ENCODE data around the gene ABHD13.
"Not testable (repeated sequence)": the region's sequence is repeated elsewhere in the genome, so short reads cannot be mapped to it uniquely, and the experiment has no call there.

Gene ABHD13

DNA sequence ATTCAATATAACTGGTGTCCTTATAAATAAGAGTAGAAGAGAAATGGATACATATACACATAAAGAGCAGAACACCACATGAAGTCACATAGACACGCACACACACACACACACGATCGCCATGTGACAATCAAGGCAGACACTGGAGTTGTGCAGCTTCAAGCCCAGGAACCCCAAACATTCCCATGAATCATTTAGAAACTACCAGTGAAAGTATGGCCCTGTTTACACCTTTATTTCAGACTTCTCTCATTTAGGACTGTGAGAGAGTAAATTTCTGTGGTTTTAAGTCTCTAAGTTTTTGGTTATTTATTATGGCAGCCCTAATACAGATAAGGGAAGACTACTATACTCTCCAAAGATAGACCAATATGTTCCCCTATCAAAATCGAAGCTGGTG lies 31.0 kb downstream of the ABHD13 start:
- Histone ChIP-seq H3K4me3 (ENCODE audit: control insufficient read depth in 1 of 7, extremely low read depth in 1 of 7, insufficient read depth in 4 of 7, low read depth in 2 of 7, low read length in 6 of 7) (no peak overlapping the region), H3K9me3 (ENCODE audit: control extremely low read depth in 1 of 5, control insufficient read depth in 4 of 5, insufficient read depth in 2 of 5, low read depth in 1 of 5, low read length in 4 of 5) (peaks cover 4 to 30% (median 5%) of the 10 kb centered on the region in 5 experiments), H3K36me3 (ENCODE audit: control insufficient read depth in 4 of 4, insufficient read depth in 4 of 4, low read length in 3 of 4) (peaks cover 0 to 2% (median under 1%) of the 10 kb centered on the region in 4 experiments), H3K27ac (ENCODE audit: insufficient read depth in 1 of 2, low read depth in 1 of 2, low read length in 2 of 2, poor library complexity in 1 of 2, severe bottlenecking in 2 of 2) (no peak overlapping the region), H3K4me1 (ENCODE audit: control extremely low read depth in 1 of 4, control insufficient read depth in 4 of 4, insufficient read depth in 4 of 4, low read length in 3 of 4) (no peaks in the 10 kb centered on the region), H3K27me3 (replicated peaks in 2 of 5; ENCODE audit: control insufficient read depth in 4 of 5, insufficient read depth in 5 of 5, low read length in 4 of 5) (no peaks in the 10 kb centered on the region)
- POLR2A ChIA-PET, result no interaction called here
- 100% methylated on average over 3 of the region's 4 CpGs for WGBS (ENCODE audit: insufficient coverage)
- no peak for DNase-seq
- CTCF ChIA-PET, result no interaction called here

DNA sequence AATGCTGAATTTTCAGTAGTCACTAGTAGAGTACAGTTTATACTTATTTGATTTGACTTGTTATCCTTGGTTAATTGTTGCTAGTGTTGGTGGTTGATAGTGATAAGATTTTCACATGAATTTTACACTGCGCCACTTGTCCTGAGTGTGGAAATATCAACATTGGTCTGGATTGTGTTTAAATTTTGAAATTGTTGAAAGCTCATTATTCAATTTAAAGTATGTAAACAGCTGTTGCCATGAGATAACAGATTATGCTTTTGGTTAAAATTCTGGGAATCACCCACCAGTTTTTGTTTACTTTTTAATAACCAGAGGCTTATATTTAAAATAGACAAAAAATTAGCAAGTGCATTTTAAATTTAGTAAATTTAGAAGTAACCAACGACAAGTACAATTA lies 39.1 kb downstream of the ABHD13 start:
- no peak overlapping the region for H3K27ac ChIP-seq (ENCODE audit: insufficient read depth in 1 of 2, low read depth in 1 of 2, low read length in 2 of 2, poor library complexity in 1 of 2, severe bottlenecking in 2 of 2)
- POLR2A ChIA-PET, result no interaction called here
- no peaks in the 10 kb centered on the region for H3K4me1 ChIP-seq (ENCODE audit: control extremely low read depth in 1 of 4, control insufficient read depth in 4 of 4, insufficient read depth in 4 of 4, low read length in 3 of 4)
- H3K27me3 ChIP-seq (replicated peaks in 2 of 5; ENCODE audit: control insufficient read depth in 4 of 5, insufficient read depth in 5 of 5, low read length in 4 of 5), result no peaks in the 10 kb centered on the region
- H3K4me3 ChIP-seq (ENCODE audit: control insufficient read depth in 1 of 7, extremely low read depth in 1 of 7, insufficient read depth in 4 of 7, low read depth in 2 of 7, low read length in 6 of 7), result no peak overlapping the region
- WGBS (ENCODE audit: insufficient coverage), result 80% methylated on average over 1 of the region's 2 CpGs
- CTCF ChIA-PET, result no interaction called here
- H3K36me3 ChIP-seq (ENCODE audit: control insufficient read depth in 4 of 4, insufficient read depth in 4 of 4, low read length in 3 of 4), result no peaks in the 10 kb centered on the region
- H3K9me3 ChIP-seq (ENCODE audit: control extremely low read depth in 1 of 5, control insufficient read depth in 4 of 5, insufficient read depth in 2 of 5, low read depth in 1 of 5, low read length in 4 of 5), result no peaks in the 10 kb centered on the region
- peak in 2 of 3 donors; percentile 35 to 53 for DNase-seq

DNA sequence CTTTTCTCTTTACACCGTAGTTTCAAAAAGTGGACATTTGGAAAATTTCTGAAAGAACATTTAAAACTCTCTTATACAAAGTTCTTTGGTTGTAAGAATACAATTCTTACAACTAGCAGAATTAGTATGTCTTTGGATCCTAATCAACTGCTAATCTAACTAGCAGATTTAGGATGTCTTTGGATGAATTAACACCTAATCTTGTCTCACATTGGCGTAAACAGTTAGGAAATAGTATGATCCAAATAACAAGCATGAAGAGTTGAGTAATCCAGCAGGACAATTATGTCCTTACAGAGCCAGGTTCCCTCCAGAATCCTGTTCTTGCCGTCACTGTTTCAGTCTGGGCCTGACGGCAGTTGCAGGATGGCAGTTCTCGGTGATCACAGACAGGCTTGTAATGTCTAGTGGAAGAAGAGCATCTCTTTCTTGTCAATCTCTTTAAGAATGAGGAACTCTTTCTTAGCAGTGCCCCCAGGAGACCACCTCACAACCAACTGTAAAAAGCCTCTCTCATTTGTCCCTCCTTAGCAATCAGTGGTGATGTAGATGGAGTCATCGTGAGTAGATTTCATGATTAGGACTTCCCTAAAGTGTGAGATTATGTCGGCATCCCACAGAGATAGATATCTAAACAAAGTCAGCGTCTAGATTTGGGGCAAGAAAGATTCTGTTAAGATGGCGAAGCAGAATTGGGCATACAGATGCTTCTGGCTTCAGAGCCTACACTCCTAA lies 45.6 kb downstream of the ABHD13 start:
- POLR2A ChIA-PET, result no interaction called here
- WGBS (ENCODE audit: insufficient coverage), result 81% methylated on average over 7 of the region's 9 CpGs
- peak in 2 of 3 donors; percentile 38 to 52 for DNase-seq
- no peaks in the 10 kb centered on the region for H3K27me3 ChIP-seq (replicated peaks in 2 of 5; ENCODE audit: control insufficient read depth in 4 of 5, insufficient read depth in 5 of 5, low read length in 4 of 5)
- H3K9me3 ChIP-seq (ENCODE audit: control extremely low read depth in 1 of 5, control insufficient read depth in 4 of 5, insufficient read depth in 2 of 5, low read depth in 1 of 5, low read length in 4 of 5), result peaks cover 0 to 1% (median 0%) of the 10 kb centered on the region in 5 experiments
- H3K4me3 ChIP-seq (ENCODE audit: control insufficient read depth in 1 of 7, extremely low read depth in 1 of 7, insufficient read depth in 4 of 7, low read depth in 2 of 7, low read length in 6 of 7), result no peak overlapping the region
- CTCF ChIA-PET, result no interaction called here
- peaks cover 24 to 40% (median 30%) of the 10 kb centered on the region in 4 experiments for H3K4me1 ChIP-seq (ENCODE audit: control extremely low read depth in 1 of 4, control insufficient read depth in 4 of 4, insufficient read depth in 4 of 4, low read length in 3 of 4)
- H3K27ac ChIP-seq (ENCODE audit: insufficient read depth in 1 of 2, low read depth in 1 of 2, low read length in 2 of 2, poor library complexity in 1 of 2, severe bottlenecking in 2 of 2), result no peak overlapping the region
- no peaks in the 10 kb centered on the region for H3K36me3 ChIP-seq (ENCODE audit: control insufficient read depth in 4 of 4, insufficient read depth in 4 of 4, low read length in 3 of 4)

DNA sequence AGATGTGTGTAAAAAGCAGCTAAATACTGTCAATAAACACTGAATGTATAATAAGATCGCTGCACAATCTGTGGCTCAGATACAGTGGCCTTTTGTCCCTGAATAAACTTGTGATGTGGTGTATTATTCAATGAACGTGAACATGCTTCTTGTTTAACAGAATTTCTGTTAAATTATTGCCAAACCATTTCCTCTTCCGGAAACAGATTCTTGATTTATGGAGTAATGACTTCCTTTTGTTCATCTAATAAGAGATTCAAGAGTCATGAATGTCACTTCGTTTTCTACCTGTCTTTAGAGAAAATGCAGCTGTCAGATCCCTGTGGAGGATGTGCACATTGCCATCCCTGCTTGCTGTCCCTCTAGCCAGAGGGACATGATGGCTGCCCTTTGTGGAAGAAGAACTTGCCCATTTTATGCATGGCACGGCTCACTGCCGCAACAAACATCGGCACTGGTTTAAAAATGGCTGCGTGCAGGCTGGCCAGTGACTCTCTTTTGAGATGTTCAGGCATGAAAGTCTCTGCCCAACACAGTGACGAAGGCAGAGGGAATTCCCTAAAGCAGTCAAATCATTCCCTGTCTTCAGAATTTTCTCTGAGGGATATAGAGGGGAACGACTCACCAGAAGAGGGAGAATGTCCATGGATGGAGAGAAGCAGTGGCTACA lies 48.3 kb downstream of the ABHD13 start:
- H3K9me3 ChIP-seq (ENCODE audit: control extremely low read depth in 1 of 5, control insufficient read depth in 4 of 5, insufficient read depth in 2 of 5, low read depth in 1 of 5, low read length in 4 of 5), result peaks cover 0 to 1% (median 0%) of the 10 kb centered on the region in 5 experiments
- peak; percentile 73 to 93 (median 87) for DNase-seq
- ChIA-PET CTCF (interaction anchor here (1.1 to 1.6 kb wide), 2 partner anchors 9 to 22 kb away, joined by 3 to 4 read pairs; no protein-coding TSS in a partner anchor), POLR2A (no interaction called here)
- no peaks in the 10 kb centered on the region for H3K27me3 ChIP-seq (replicated peaks in 2 of 5; ENCODE audit: control insufficient read depth in 4 of 5, insufficient read depth in 5 of 5, low read length in 4 of 5)
- peak overlapping the region in 6 of 7 experiments; percentile 28 to 74 (median 62) for H3K4me3 ChIP-seq (ENCODE audit: control insufficient read depth in 1 of 7, extremely low read depth in 1 of 7, insufficient read depth in 4 of 7, low read depth in 2 of 7, low read length in 6 of 7)
- peaks cover 47 to 66% (median 54%) of the 10 kb centered on the region in 4 experiments for H3K4me1 ChIP-seq (ENCODE audit: control extremely low read depth in 1 of 4, control insufficient read depth in 4 of 4, insufficient read depth in 4 of 4, low read length in 3 of 4)
- H3K27ac ChIP-seq (ENCODE audit: insufficient read depth in 1 of 2, low read depth in 1 of 2, low read length in 2 of 2, poor library complexity in 1 of 2, severe bottlenecking in 2 of 2), result peak overlapping the region; percentile 56 to 61
- no peaks in the 10 kb centered on the region for H3K36me3 ChIP-seq (ENCODE audit: control insufficient read depth in 4 of 4, insufficient read depth in 4 of 4, low read length in 3 of 4)
- 0% methylated on average over 7 of the region's 10 CpGs for WGBS (ENCODE audit: insufficient coverage)

DNA sequence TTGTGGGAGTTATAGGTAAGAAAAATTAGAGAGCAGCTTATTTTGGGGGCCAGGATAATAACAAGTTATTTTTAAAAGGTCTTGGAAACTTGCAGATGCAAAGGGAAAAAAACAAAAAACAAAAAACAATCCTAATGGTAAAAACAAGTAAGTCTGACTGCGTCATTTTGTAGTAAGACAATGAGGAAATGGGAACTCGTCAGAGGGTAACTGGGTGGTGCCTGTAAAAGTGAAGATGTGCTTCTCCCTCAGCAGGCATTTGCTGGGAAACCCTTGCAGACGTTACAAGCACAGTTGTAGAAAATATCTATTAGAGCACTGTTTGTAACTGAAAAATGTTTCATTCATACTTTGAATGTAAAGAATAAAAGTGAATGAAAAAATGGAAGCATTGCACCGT lies 49.2 kb downstream of the ABHD13 start:
- Histone ChIP-seq H3K4me1 (ENCODE audit: control extremely low read depth in 1 of 4, control insufficient read depth in 4 of 4, insufficient read depth in 4 of 4, low read length in 3 of 4) (peaks cover 49 to 72% (median 57%) of the 10 kb centered on the region in 4 experiments), H3K9me3 (ENCODE audit: control extremely low read depth in 1 of 5, control insufficient read depth in 4 of 5, insufficient read depth in 2 of 5, low read depth in 1 of 5, low read length in 4 of 5) (peaks cover 0 to 1% (median 0%) of the 10 kb centered on the region in 5 experiments), H3K27ac (ENCODE audit: insufficient read depth in 1 of 2, low read depth in 1 of 2, low read length in 2 of 2, poor library complexity in 1 of 2, severe bottlenecking in 2 of 2) (no peak overlapping the region), H3K27me3 (replicated peaks in 2 of 5; ENCODE audit: control insufficient read depth in 4 of 5, insufficient read depth in 5 of 5, low read length in 4 of 5) (no peaks in the 10 kb centered on the region), H3K4me3 (ENCODE audit: control insufficient read depth in 1 of 7, extremely low read depth in 1 of 7, insufficient read depth in 4 of 7, low read depth in 2 of 7, low read length in 6 of 7) (no peak overlapping the region), H3K36me3 (ENCODE audit: control insufficient read depth in 4 of 4, insufficient read depth in 4 of 4, low read length in 3 of 4) (no peaks in the 10 kb centered on the region)
- WGBS (ENCODE audit: insufficient coverage), result 60% methylated on average over 3 of the region's 4 CpGs
- ChIA-PET CTCF (interaction anchor here (1.1 kb wide), 1 partner anchor 23 kb away, joined by 3 read pairs; no protein-coding TSS in a partner anchor), POLR2A (no interaction called here)
- DNase-seq, result peak in 1 of 3 donors; percentile 29

DNA sequence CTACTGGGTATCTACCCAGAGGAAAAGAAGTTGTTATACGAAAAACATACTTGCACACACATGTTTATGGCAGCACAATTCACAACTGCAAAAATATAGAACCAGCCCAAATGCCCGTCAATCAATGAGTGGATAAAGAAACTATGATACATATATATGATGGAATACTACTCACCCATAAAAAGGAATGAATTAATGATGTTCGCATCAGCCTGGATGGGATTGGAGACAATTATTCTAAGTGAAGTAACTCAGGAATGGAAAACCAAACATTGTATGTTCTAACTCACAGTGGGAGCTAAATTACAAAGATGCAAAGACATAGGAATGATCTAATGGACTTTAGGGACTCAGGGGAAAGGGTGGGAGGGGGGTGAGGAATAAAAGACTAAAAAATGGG lies 49.7 kb downstream of the ABHD13 start:
- POLR2A ChIA-PET; H3K4me3 ChIP-seq (ENCODE audit: control insufficient read depth in 1 of 7, extremely low read depth in 1 of 7, insufficient read depth in 4 of 7, low read depth in 2 of 7, low read length in 6 of 7); H3K27ac ChIP-seq (ENCODE audit: insufficient read depth in 1 of 2, low read depth in 1 of 2, low read length in 2 of 2, poor library complexity in 1 of 2, severe bottlenecking in 2 of 2); H3K36me3 ChIP-seq (ENCODE audit: control insufficient read depth in 4 of 4, insufficient read depth in 4 of 4, low read length in 3 of 4); H3K9me3 ChIP-seq (ENCODE audit: control extremely low read depth in 1 of 5, control insufficient read depth in 4 of 5, insufficient read depth in 2 of 5, low read depth in 1 of 5, low read length in 4 of 5); H3K27me3 ChIP-seq (replicated peaks in 2 of 5; ENCODE audit: control insufficient read depth in 4 of 5, insufficient read depth in 5 of 5, low read length in 4 of 5); DNase-seq: not testable (repeated sequence)
- CTCF ChIA-PET, result interaction anchor here (3.4 kb wide), 1 partner anchor 12 kb away, joined by 14 read pairs; no protein-coding TSS in a partner anchor
- WGBS (ENCODE audit: insufficient coverage), result no CpG with 5 or more reads among the region's 3 CpGs
- H3K4me1 ChIP-seq (ENCODE audit: control extremely low read depth in 1 of 4, control insufficient read depth in 4 of 4, insufficient read depth in 4 of 4, low read length in 3 of 4), result peaks cover 49 to 74% (median 58%) of the 10 kb centered on the region in 4 experiments
